Hematopoietic multipotent progenitor cell treated with erythropoietin and hydrocortisone succinate and interleukin-3 and kit ligand, for 15 days (in vitro differentiated cells): Measurements from ENCODE around the gene DNAH12.
"Not testable (repeated sequence)": the region's sequence is repeated elsewhere in the genome, so short reads cannot be mapped to it uniquely, and the experiment has no call there.

Source experiments
- DNase-seq: peaks from one replicate; pipeline ENCODE4 v3.0.0-alpha.2; 2015; ENCODE audit warnings: low spot score

Gene DNAH12

GRCh38 chr3:57309769-57310360 is 234.3 kb downstream of the DNAH12 start:
- no peak for DNase-seq

DNA sequence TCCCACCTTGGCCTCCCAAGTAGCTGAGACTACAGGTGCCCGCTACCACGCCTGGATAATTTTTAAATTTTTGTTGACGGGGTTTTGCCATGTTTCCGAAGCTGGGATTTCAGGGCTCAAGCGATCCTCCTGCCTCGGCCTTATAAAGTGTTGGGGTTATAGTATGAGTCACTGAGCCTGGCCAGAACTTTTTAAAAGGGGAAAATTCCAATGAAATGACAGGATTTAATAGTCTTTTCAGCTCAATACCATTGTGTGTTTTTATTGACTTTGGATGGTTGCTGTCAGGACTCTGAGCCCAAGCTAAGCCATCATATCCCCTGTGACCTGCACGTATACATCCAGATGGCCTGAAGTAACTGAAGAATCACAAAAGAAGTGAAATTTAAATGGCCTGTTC is 240.6 kb downstream of the DNAH12 start:
- not testable (repeated sequence) for DNase-seq

DNA sequence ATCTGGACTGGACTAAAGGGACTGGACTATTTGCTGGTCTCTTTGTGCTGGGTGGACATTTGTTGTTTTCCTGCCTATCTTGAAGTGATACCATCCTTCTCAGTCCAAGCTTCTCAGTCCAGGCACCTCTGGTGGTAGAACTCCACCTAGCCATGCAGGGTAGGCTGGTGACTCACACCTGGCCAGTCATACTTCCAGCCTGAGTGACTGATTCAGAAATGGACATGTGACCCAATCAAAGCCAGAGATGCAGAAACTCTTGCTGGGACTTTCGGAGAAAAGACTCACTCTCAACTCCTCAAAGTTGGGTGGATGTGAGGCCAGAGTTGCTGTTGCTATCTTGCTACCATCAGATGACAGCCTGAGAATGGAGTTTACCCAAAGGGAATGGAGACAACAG is 246.1 kb downstream of the DNAH12 start:
- DNase-seq = no peak

DNA sequence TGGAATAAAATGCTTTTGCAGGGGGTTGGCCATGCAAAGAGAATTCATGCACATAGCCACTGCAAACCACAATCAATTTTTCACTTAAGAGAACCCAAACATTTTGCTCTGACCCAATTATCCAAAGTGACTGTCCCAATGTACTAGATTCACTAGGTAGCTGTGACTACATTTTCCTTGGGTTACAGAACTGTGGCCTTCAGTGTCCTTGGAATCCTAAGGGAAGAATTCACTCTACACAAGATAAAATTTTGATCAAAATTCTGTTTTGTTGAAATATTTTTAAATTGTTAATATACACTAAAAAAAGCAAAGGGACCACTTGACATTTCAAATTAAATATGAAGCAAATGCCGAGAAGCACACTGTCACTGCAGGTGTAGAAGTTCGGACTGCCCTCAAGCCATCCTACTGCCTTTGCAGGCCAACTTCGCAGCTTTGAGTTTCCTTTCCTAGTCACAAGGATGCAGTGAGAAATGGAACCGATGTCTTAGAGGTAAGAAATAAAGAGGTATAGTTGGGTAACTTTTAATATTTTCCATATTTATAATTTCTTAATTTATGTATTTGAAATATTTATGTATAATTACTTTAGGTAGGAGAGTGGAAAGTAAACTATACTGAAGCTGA is 251.1 kb downstream of the DNAH12 start:
- no peak for DNase-seq

- DNase-seq = no peak
These were observed 251.8 kb downstream of the DNAH12 start, which contains the start of gene ASB14 for GRCh38 chr3:57292159-57292896. Gene ASB14 (minus strand): TSS chr3:57292685. CDS start chr3:57292033, 652 bp downstream.

DNA sequence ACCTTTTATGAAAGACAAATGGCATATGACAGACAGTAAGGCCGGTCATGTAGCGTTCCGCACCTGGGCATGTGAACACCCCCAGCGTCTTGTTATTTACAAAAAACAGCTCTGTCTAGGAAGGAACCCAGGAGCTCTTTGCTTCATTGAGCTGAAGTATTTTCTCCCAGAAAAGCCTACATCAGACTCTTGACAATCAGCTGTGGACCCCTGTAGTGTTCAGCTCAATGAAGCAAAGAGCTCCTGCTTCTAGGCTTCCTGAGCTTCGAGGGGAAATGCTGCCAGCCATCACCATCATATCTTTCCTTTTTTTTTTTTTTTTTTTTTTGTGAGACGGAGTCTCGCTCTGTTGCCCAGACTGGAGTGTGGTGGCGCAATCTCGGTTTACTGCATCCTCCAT is 255.7 kb downstream of the DNAH12 start:
- DNase-seq = no peak

DNA sequence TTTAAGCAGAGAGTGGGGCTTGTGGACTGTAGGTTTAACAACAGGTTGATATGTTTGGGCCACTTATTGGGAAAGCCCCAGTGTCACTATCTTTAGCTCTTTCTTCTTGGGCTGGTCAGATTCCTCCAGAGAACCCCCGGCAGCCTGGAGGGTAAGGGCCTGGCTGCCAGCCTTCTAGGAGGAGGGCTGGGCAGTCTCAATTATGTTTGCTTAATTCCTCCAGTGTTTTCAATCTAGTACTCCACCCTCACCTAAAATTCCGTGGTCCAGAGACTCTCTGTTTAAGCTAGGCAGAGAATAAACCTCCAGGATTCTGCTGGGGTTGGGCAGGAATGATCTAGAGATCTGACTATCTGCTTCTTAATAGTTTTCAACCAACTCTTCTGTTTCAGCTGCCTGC is 256.9 kb downstream of the DNAH12 start:
- DNase-seq = no peak

DNA sequence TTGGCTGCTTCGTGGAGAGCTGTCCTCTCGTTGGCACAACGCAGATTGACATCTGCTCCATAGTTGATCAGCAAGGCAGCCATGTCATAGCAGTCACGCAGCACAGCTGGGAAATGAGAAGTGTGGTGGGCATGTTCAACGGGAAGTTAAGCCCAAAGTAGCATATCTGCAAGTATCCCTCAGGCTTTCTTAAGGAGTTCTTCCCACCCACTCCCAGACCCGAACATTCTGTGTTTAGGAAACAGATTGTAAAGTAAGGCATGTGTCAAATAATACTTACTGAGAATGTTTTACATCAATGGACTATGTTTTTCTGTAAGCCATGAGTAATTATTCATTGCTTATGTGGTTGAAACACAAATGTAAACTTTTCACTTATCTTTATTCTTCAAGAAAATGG is 260.8 kb downstream of the DNAH12 start:
- no peak for DNase-seq

DNA sequence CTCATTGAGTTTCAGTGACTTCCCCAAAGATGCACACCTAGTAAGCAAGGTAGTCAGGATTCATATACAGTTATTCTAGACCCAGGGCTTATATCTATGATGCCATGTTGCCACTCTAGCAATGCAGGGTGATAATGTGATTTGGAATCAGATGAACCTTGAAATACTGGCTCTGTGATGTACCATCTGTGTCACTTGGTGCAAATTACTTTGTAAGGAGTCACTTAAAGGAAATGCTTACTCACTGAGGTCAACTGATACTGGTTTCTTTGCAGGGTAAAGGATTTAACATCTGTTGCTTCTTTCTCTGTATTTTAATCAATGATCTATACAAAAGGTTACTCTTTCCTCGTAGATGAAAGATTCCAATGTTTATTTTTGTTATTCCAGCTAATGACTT is 262.4 kb downstream of the DNAH12 start:
- DNase-seq = no peak

- DNase-seq = no peak
These were observed 264.5 kb downstream of the DNAH12 start for GRCh38 chr3:57279685-57280084.

GRCh38 chr3:57278237-57278636 is 265.9 kb downstream of the DNAH12 start:
- DNase-seq = no peak

DNA sequence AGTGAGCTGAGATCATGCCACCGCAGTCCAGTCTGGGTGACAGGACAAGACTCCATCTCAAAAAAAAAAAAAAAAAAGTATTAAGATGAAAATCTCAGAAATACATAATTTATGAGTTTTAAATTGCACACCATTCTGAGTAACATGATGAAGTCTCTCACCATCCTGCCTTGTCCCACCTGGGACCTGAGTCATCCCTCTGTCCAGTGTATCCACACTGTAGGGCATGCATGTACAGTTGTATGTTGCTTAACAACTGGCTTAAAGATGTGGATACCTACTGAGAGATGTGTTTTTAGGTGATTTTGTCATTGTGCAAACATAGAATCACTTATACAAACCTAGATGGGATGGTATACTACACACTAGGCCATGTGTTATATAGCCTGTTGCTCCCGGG is 268.8 kb downstream of the DNAH12 start:
- DNase-seq = no peak

DNA sequence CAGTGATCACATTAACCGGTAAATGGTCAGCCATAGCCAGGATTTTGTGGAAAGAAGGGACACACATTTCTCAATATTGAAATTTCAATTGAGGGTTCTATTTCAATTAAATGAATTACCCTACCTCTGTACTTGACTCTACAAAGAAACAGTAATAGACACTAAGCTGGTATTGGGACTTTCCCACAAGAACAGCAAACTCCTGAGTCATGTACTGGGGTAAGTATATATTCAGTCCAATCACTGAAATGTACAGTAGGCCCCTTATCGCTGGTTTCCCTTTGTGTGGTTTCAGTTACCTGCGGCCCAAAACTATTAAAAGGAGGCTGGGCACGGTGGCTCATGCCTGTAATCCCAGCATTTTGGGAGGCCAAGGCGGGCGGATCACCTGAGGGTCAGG is 269.3 kb downstream of the DNAH12 start:
- no peak for DNase-seq

DNA sequence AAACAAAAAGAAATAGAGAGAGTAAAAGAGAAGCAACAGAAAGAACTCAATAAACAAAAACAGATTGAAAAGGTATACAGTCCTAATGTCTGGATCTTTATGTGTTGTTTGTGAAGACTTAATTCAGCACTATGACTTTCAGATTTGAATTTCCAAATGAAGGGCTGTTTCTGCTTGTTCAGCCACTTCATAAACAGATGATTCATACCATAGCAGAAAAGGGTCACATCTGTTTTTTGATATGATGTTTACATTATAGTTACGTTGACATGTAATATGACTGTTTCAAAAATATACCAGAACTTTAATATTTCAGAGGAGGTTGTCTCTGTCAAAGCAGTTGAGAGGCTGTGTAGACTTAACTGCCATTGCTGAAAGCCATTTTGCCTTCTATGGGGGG is 275.7 kb downstream of the DNAH12 start:
- DNase-seq = no peak

- no peak for DNase-seq
These were observed 282.2 kb downstream of the DNAH12 start for GRCh38 chr3:57261929-57262328.

GRCh38 chr3:57261119-57261518 is 283.0 kb downstream of the DNAH12 start:
- DNase-seq = no peak

- no peak for DNase-seq
These were observed 286.5 kb downstream of the DNAH12 start for GRCh38 chr3:57257678-57258077.

- no peak for DNase-seq
These were observed 287.3 kb downstream of the DNAH12 start for GRCh38 chr3:57256844-57257243.

DNA sequence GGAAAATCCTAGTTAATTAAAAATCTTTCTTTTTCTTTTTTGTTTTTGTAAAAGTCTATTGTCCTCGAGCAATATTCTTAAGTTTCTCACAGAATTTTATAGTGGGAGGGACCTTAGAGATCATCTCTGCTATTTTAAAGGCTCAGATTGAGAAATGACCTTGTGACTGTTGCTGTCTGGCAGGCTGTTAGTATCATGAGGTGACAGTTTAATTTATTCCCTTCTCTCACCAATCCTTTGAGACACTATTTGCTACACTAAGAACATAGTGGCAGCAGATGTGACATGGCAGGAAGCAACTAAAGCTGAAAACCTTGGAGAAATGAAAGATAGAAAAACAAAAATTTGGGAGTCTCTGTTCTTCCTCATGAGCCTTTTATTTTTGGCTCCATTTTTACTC is 291.7 kb downstream of the DNAH12 start:
- no peak for DNase-seq

DNA sequence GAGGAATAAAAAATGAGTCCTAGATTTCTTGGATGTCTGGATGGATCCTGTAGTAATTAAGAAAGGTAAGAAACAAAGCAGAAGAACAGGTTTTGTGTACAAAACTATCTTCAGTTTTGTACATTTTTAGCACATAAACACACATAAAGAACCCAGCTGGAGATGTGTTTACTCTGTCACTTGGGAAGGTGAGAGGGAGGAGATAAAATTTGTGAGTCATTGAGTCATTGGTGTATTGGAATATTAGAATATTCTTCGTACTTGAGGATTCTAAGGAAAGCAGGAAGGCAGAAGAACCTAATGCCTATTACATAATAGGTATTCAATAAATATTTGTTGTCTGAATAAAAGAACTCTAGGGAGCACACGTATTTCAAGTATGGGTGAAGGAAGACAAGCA is 299.2 kb downstream of the DNAH12 start:
- DNase-seq = no peak
